ENCODE data around the gene INO80B. TPM values are rescaled to one million over a fixed set of nuclear protein-coding genes. Genes with fewer than 3 reads are reported as not detected.

The INO80B gene
- total and polyA plus RNA-seq, 9 of the 15 experiments (the other 6 are each of a cell fraction or from before 2014, with no cell fraction given), result 0.41 to 22.6 (median 9.0) TPM

- TF ChIP-seq ZNF609 (CRISPR knock-in tag; IDR thresholded peaks at IDR 0.05; ENCODE audit: borderline replicate concordance) (0 out of 2 replicates have a peak, but pooled peaks have one; percentile 27), ZC3H4 (CRISPR knock-in tag; IDR thresholded peaks at IDR 0.05; ENCODE audit: borderline replicate concordance) (no peak), CHD7 (IDR thresholded peaks at IDR 0.05; ENCODE audit: low read depth, low read length) (no peak), SP1 (CRISPR knock-in tag; IDR thresholded peaks at IDR 0.05) (peak; percentile 81), LARP7 (IDR thresholded peaks at IDR 0.05) (0 out of 2 replicates have a peak, but pooled peaks have one; percentile 71), BRF1 (IDR thresholded peaks at IDR 0.05; ENCODE audit: borderline replicate concordance, extremely low read depth, insufficient read length) (no peak)
Measured at GRCh38 chr2:74507145-74507925, 52.4 kb downstream of the INO80B start, which contains the start of gene PCGF1 (continued).

Data from K562 (cell line).